GF-D8 (cell line): ENCODE data around the gene KDM4C.

ENCODE experiments used
- DNase-seq: peaks from one replicate; lab custom pipeline; 2025; lab: John Stamatoyannopoulos, UW

The KDM4C gene

DNA sequence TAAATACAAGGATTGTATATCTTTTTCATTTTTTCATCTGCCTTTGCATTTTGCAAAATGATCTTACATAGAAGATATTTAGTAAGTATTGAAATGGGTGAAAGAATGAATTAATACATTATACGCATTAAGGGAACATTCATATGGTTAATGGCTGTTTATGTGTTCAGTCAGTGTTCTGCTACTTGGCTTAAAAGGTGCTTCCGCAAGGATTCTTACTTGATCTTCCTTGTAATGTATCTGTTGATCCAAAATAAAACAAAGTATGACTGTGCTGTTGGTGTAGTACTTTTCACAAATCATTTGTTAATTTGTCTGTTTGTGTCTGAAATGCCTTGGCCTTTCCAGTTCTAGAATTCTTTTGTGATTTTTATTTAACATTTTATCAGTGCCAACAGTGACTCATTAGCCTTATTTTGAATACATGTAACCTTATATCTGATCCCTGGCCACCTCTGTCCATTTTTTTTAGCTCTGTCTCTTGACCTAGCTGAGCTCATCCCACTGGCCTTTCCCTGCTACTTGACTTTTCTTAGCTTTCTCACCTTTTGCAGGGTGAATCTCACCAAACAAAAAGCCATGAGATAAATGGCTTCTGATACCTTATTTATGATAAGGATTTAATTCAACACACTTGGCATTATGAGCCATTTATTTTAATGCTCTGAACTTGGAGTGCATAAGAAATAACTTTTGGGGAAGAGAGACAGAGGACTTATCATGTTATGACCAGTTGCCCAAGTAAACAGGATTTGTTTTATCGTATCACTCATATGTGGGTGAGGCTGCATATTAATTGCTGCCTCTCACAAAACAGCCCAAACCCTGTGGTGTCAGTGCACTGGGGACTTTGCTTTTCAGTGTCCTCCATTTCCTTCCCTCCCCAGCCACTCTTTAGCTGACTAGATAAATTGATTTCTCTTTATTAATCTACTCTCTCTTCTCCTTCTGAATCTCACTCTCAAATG is 340.3 kb downstream of the KDM4C start:
- no peak for DNase-seq

- no peak for DNase-seq
Observed at GRCh38 chr9:7103367-7103766, 345.6 kb downstream of the KDM4C start.

- no peak for DNase-seq
Observed at GRCh38 chr9:7103771-7104170, 346.0 kb downstream of the KDM4C start.

DNA sequence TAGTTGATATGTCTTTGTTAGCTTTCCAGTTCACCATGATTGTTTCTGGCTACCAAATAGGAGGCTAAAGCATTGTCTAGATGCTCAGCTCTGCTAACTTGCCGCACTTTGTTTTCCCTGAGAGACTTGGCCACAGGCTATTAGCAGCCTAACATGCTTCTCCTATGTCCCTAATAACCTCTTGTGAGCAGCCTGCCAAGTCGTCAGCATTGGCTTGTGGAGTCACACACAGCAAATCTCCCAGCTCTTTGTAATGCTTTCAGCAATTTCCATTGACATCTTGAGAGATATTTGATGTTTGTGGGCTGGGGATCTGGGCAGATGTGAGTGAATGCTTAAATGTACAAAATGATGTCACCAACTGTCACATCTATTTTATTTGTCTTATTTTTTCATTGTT is 346.9 kb downstream of the KDM4C start:
- no peak for DNase-seq

DNA sequence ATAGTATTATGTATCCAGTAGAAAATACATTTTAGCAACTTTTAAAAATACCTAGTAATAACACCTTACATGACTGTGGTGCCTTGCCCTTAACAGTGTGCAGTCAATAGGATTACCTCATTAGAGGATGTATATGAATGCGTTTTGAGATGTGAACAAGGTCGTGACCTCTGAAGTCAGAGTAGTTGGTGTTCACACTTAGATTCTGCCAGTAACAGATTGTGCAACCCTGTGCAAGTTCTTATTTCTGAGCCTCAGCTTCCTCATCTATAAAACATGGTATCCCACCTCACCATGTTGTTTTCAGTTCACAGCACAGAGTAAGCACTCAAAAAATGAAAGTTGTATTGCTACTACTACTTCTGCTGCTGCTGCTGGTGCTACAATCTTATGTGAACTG is 347.3 kb downstream of the KDM4C start:
- DNase-seq, result peak; percentile 46

- no peak for DNase-seq
Observed at GRCh38 chr9:7108936-7109335, 351.2 kb downstream of the KDM4C start.

DNA sequence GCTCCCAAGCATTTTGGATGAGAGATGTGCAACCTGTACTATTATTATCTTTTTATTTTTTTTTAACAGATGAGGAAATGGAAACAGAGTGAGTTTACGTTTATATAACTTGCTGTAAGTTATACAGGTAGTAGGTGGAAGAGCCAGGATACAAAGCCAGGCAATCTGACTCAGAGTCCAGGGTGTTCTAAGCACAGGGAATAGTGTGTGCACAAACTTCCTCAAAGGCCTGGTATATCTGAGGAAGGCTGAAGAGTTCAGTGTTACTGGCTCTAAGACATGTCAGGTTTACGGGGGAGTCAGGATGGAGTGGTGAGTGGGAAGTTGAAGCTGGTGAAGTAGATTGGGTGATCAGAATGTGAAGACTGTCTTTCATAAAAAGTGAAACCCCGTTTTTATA is 353.6 kb downstream of the KDM4C start:
- DNase-seq, result no peak

GRCh38 chr9:7115606-7116005 is 357.8 kb downstream of the KDM4C start:
- no peak for DNase-seq

- no peak for DNase-seq
Observed at GRCh38 chr9:7117676-7118561, 360.1 kb downstream of the KDM4C start.

DNA sequence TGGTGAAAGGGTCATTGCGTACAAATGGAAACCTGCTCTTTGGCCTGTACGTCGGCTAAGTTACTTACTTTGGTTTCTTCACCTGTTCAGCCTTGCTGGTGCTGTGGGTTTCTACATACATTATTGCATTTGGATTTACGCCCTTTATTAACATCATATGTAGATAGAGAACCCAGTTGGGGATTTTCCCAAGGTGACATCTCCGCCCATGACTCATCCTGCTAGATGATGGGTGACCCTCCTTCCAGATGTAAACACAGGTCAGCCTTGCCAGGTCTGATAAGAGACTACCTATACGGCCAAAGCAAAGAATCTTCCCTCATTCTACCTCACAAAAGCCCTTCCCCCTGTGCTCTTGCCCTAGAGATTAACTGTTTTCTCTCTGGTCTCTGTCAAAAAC is 360.9 kb downstream of the KDM4C start:
- DNase-seq, result no peak

- no peak for DNase-seq
Observed at GRCh38 chr9:7119612-7120011, 361.8 kb downstream of the KDM4C start.

DNA sequence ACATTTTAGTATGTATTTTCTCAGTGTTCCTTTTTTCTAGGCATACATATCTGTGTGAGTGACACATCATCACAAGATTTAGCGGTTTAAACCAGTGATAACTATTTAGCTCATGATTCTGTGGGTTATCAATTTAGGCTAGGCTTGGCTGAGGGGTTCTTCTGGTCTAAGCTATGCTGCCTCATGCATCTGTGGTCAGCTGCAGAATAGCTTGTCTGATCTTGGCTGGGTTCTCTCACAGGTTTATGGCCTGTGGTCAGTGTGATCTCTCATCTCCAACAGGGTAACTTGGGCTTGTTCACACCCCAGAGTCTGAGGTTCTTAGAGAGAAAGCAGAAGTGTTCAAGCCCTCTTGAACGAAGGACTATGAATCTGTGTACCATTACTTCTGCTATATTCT is 363.3 kb downstream of the KDM4C start:
- DNase-seq, result peak; percentile 36

- no peak for DNase-seq
Observed at GRCh38 chr9:7121664-7122063, 363.9 kb downstream of the KDM4C start.

DNA sequence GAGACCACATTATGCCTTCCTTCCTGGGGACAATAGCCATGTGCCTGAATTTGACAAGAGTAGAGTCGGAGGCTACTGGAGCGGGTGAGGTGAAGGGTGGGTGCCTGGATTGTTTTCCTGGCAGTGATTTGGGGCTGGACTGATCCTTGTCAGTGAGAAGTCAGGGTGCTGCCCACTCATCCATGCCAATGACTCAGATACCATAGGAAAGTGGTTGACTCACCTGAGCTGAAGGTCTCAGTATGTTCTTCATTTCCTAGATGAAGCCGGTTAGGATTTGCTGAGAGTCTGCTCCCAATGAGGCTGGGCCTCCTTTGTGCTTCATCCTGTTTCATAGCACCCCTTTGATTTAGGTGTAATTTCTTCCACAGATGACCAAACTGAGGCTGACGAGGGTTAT is 366.0 kb downstream of the KDM4C start:
- no peak for DNase-seq

GRCh38 chr9:7125231-7125630 is 367.5 kb downstream of the KDM4C start:
- DNase-seq, result no peak

GRCh38 chr9:7129391-7129790 is 371.6 kb downstream of the KDM4C start:
- DNase-seq, result no peak

GRCh38 chr9:7130266-7130820 is 372.6 kb downstream of the KDM4C start:
- DNase-seq, result no peak

DNA sequence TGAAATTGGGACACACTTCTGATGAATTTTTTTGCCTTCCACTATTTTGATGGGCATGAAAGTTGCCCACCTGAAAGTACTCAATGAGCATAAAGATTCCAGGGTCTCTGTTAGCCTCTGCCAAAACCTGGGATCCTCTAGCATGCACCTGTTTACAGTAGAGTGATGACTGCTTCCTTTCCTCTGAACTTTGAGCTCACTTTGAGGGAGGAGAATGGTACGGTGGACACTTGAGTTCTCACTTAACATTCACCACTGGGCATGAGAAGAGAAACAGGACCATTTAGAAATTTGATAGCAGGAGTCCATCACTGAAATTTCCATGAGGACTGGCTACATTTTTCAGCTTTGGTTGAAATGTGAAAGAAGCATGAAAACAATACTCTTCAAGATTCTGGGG is 374.8 kb downstream of the KDM4C start:
- no peak for DNase-seq

- no peak for DNase-seq
Observed at GRCh38 chr9:7135735-7136134, 378.0 kb downstream of the KDM4C start.

GRCh38 chr9:7137040-7137439 is 379.3 kb downstream of the KDM4C start:
- DNase-seq, result no peak

GRCh38 chr9:7137571-7137970 is 379.8 kb downstream of the KDM4C start:
- DNase-seq, result no peak

- DNase-seq, result no peak
Observed at GRCh38 chr9:7139886-7140285, 382.1 kb downstream of the KDM4C start.

- no peak for DNase-seq
Observed at GRCh38 chr9:7140401-7140800, 382.6 kb downstream of the KDM4C start.
